KMS-11 (cell line): ENCODE measurements around the gene ENOX2.
A peak's percentile ranks its signal among the peaks of the same experiment; 100 is the strongest.
"Not testable (repeated sequence)": the region's sequence is repeated elsewhere in the genome, so short reads cannot be mapped to it uniquely, and the experiment has no call there.

Source experiments
- H2AFZ ChIP-seq: fragments of 200-600 bp; sonication (generic); 2 replicates; pipeline ENCODE4 v1.6.1; 2016; ENCODE audit warnings: antibody characterized with exemption, mixed run types, low read depth
- H3K27ac ChIP-seq: fragments of 200-600 bp; sonication (generic); 2 replicates; pipeline ENCODE4 v1.6.1; 2016; ENCODE audit warnings: mild to moderate bottlenecking, mixed run types
- H3K27me3 ChIP-seq: fragments of 200-600 bp; sonication (generic); 2 replicates; pipeline ENCODE4 v1.6.1; 2017; ENCODE audit warnings: mild to moderate bottlenecking, low read depth, mixed run types, moderate library complexity; ENCODE audit not compliant: insufficient read depth
- H3K36me3 ChIP-seq: fragments of 200-600 bp; sonication (generic); 2 replicates; pipeline ENCODE4 v1.6.1; 2017; ENCODE audit warnings: mild to moderate bottlenecking, mixed run types; ENCODE audit not compliant: insufficient read depth
- H3K4me1 ChIP-seq: fragments of 200-600 bp; sonication (generic); 2 replicates; pipeline ENCODE4 v1.6.1; 2016; ENCODE audit warnings: mild to moderate bottlenecking, low read depth, mixed run types; ENCODE audit not compliant: poor library complexity, severe bottlenecking
- H3K4me2 ChIP-seq: fragments of 200-600 bp; sonication (generic); 2 replicates; pipeline ENCODE4 v1.7.0; 2016; ENCODE audit warnings: mild to moderate bottlenecking, mixed run types
- H3K4me3 ChIP-seq: fragments of 200-600 bp; sonication (generic); IDR thresholded peaks from 2 replicates; pipeline ENCODE4 v1.6.1; 2017; ENCODE audit warnings: low read depth, low read length, mixed read lengths; ENCODE audit not compliant: insufficient read depth
- H3K79me2 ChIP-seq: fragments of 200-600 bp; sonication (generic); 2 replicates; pipeline ENCODE4 v1.6.1; 2016; ENCODE audit warnings: low read depth, mixed run types; ENCODE audit not compliant: insufficient read depth
- H3K9ac ChIP-seq: fragments of 200-600 bp; sonication (generic); 2 replicates; pipeline ENCODE4 v1.6.1; 2016; ENCODE audit warnings: mild to moderate bottlenecking, mixed run types
- H4K20me1 ChIP-seq: fragments of 200-600 bp; sonication (generic); 2 replicates; pipeline ENCODE4 v1.6.1; 2016; ENCODE audit warnings: mild to moderate bottlenecking, mixed run types; ENCODE audit not compliant: insufficient read depth
- TF ChIP-seq, protein P1 (sequence below): fragments of 200-600 bp; sonication (generic); conservative IDR thresholded peaks from 2 replicates; pipeline ENCODE4 v1.6.1; 2017; ENCODE audit warnings: low read depth, mild to moderate bottlenecking, antibody characterized with exemption, low read length, moderate library complexity, mixed read lengths

The ENOX2 gene

DNA sequence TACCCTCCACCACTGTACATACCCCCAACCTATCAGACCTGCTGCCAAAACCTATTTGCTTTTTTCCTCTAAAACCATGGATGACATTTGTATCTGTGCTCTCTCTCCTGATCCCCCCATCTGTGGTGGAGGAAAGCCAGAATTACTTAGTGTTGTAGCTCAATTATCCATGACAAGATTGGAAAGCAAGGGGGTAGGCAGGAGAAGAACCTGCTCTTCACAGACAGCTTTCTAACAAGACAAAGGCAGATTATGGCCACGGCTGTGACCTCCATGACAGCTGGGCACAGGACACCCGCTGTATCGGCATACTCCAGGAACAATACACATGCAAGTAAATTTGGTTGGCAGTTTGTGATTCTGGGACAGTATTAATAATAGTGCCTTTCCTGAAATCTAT lies 186.7 kb downstream of the ENOX2 start:
- Histone ChIP-seq H4K20me1 (no peaks in the 10 kb centered on the region), H2AFZ (no peak overlapping the region), H3K9ac (no peak overlapping the region), H3K36me3 (no peaks in the 10 kb centered on the region), H3K27ac (no peak overlapping the region), H3K79me2 (no peaks in the 10 kb centered on the region), H3K4me1 (peaks cover 33% of the 10 kb centered on the region), H3K4me2 (no peak overlapping the region), H3K27me3 (no peaks in the 10 kb centered on the region), H3K4me3 (no peak overlapping the region)
- TF ChIP-seq, protein P1, sequence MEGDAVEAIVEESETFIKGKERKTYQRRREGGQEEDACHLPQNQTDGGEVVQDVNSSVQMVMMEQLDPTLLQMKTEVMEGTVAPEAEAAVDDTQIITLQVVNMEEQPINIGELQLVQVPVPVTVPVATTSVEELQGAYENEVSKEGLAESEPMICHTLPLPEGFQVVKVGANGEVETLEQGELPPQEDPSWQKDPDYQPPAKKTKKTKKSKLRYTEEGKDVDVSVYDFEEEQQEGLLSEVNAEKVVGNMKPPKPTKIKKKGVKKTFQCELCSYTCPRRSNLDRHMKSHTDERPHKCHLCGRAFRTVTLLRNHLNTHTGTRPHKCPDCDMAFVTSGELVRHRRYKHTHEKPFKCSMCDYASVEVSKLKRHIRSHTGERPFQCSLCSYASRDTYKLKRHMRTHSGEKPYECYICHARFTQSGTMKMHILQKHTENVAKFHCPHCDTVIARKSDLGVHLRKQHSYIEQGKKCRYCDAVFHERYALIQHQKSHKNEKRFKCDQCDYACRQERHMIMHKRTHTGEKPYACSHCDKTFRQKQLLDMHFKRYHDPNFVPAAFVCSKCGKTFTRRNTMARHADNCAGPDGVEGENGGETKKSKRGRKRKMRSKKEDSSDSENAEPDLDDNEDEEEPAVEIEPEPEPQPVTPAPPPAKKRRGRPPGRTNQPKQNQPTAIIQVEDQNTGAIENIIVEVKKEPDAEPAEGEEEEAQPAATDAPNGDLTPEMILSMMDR, result no peak

DNA sequence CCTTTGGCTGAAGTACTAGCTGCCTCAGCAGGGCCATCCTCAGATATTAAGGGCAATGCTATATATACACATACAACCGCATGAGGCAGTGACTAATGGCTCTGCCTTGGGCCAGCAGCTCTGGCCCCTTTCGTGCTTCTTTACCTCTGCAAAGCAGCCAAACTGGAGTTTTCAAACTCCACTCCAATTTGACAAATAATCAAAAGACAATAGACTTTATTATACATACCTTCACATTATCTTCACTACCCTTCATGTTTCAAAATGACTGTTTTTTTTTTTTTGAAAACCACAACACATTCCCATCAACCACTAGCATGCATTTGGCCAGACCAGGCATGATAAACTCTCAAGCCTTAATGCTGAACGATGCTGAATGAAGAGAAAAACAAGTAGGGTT lies 187.7 kb downstream of the ENOX2 start:
- Histone ChIP-seq H3K79me2 (no peaks in the 10 kb centered on the region), H3K27me3 (no peaks in the 10 kb centered on the region), H3K4me2 (peak overlapping the region; percentile 29; the same call in 1 of the 2 replicates), H3K4me3 (no peak overlapping the region), H3K4me1 (peaks cover 33% of the 10 kb centered on the region), H3K36me3 (no peaks in the 10 kb centered on the region), H3K9ac (no peak overlapping the region), H4K20me1 (no peaks in the 10 kb centered on the region), H2AFZ (no peak overlapping the region), H3K27ac (peak overlapping the region; percentile 14; the same call in 1 of the 2 replicates)
- TF ChIP-seq, protein P1, result no peak

DNA sequence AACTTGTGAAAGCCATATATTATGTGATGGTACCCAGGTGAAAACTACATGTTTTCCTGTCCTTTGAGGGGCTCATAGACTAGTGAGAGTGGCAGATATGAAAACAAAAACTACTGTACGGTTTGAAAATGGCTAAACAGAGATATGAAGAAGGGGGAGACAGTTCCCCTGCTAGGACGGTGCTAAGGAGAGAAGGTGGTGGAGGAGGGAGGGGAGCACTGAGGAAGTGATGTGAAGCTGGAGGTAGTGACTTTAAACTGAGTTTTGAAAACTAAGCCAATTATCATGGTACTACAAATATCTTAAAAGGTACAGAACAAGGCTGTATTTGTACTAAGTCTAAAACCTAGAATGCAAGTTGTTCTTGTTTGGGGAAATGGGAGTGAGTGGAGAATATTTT lies 188.3 kb downstream of the ENOX2 start:
- no peaks in the 10 kb centered on the region for H3K36me3 ChIP-seq
- H3K27me3 ChIP-seq, result no peaks in the 10 kb centered on the region
- no peaks in the 10 kb centered on the region for H4K20me1 ChIP-seq
- peaks cover 33% of the 10 kb centered on the region for H3K4me1 ChIP-seq
- no peak overlapping the region for H3K9ac ChIP-seq
- H3K4me2 ChIP-seq, result peak overlapping the region; percentile 36; the same call in 1 of the 2 replicates
- no peak overlapping the region for H3K4me3 ChIP-seq
- no peak overlapping the region for H2AFZ ChIP-seq
- H3K27ac ChIP-seq, result peak overlapping the region; percentile 14; the same call in 1 of the 2 replicates
- H3K79me2 ChIP-seq, result no peaks in the 10 kb centered on the region
- TF ChIP-seq, protein P1, result no peak

DNA sequence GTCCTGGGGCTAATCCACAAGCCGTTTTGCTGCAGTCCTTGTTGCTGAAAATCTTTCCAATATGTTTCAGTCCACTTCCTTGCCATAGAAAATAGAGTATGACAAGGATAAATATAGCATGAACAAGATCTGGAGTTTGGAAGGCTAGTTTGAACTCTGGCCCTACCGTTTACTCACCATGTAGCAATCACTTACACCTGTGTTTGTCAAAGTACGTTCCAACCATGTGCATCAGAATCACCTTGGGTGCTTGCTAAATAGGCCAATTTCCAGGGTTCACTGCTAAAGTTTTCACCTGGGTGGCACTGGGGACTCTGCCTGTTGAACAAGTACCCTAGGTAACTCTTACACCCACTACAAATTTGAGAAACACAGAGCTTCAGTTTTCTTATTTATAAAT lies 188.9 kb downstream of the ENOX2 start:
- H3K79me2 ChIP-seq, result no peaks in the 10 kb centered on the region
- H3K4me3 ChIP-seq, result no peak overlapping the region
- no peak overlapping the region for H3K9ac ChIP-seq
- no peaks in the 10 kb centered on the region for H3K27me3 ChIP-seq
- H3K27ac ChIP-seq, result peak overlapping the region; percentile 14; the same call in 1 of the 2 replicates
- no peaks in the 10 kb centered on the region for H3K36me3 ChIP-seq
- peak overlapping the region; percentile 36; the same call in 1 of the 2 replicates for H3K4me2 ChIP-seq
- no peak overlapping the region for H2AFZ ChIP-seq
- TF ChIP-seq, protein P1, result no peak
- H3K4me1 ChIP-seq, result peaks cover 33% of the 10 kb centered on the region
- no peaks in the 10 kb centered on the region for H4K20me1 ChIP-seq

DNA sequence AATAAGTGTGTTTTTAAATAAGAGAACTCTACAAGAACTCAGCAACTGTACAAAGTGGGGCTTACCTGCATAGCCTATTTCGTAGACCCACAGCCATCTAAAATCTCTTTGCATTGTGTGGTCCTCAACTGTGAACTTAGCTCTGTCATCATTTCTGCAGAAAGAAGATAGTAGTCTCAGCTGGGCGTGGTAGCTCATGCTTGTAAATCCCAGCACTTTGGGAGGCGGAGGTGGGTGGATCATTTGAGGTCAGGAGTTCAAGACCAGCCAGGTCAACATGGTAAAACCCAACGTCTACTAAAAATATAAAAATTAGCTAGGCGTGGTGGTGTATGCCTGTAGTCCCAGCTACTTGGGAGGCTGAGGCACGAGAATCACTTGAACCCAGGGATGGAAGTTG lies 193.8 kb downstream of the ENOX2 start:
- H3K4me3 ChIP-seq, H3K4me2 ChIP-seq, H2AFZ ChIP-seq, H3K9ac ChIP-seq, H3K36me3 ChIP-seq, H3K27ac ChIP-seq, H3K27me3 ChIP-seq, H4K20me1 ChIP-seq, H3K79me2 ChIP-seq, H3K4me1 ChIP-seq: not testable (repeated sequence)
